UCSD-AML1 (cell line): ENCODE data around the gene ETNK2.
A peak's percentile ranks its signal among the peaks of the same experiment; 100 is the strongest.

ENCODE experiments used
- DNase-seq: peaks from one replicate; lab custom pipeline; 2025; ENCODE audit not compliant: unreplicated experiment; lab: John Stamatoyannopoulos, UW

Gene ETNK2

DNA sequence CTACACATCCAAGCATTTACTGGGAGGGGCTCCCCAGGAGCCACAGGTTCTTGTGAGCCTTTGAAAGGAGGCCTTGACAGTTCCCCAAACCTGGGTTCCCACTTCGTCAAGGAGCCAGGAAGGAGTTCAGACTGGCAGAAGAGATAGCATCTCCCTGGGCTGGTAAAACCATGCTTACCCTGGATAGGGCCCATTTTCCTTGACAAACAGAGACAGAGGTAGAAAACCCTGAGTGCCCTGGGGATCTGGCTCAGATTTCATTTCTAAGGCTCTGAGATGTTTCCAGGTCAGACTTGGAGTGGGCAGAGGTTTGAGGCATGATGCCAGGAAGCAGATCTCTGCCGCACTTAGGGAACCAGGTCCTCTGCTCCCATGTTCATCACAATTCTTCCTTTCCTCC, 2.7 kb downstream of the ETNK2 start:
- DNase-seq: no peak

DNA sequence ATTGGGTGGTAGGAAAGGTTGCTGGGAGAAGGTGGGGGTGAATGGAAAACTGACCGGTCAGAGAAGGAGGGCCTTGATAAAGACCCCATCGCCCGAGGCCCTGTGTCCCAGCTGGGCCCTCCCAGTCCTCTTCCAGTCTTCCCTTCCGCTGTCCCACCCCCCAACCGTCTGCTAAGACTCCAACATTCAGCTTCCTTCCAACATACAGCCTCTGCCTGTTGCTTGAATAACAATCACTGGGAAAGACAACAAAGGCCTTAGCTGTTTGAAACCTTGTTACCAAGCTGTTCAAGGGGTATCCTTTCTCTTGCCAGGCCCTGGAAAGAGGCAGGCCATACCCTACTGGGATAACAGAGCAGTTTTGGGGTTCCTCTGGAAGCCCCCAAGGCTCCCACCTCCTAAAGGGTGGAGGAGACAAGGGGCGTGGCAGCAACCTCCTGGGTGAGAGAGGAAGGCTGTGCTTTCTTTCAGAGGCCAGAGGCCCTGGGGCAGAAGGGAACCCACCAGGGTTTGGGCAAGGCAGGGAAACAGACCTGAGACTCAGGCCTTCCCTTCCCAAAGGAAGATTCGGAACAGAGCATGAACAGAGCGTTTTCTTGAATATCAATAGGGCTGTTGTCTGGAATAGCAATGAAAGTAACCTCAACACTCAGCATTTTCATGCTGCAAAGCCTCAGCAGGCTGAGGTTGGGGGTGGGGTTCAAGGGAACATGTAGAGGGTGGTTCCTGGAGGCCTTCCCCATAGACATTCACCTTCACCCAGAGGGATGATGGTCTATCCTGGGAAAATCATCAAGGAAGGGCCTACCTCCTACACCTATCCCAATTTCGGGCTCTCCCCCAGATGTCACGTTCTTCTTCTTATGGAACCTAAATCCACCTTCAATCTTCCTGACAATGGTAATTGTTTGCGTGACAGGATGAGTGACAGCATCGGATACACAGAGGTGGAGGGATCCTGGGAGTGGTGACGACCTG, 4.1 kb downstream of the ETNK2 start:
- no peak for DNase-seq

DNA sequence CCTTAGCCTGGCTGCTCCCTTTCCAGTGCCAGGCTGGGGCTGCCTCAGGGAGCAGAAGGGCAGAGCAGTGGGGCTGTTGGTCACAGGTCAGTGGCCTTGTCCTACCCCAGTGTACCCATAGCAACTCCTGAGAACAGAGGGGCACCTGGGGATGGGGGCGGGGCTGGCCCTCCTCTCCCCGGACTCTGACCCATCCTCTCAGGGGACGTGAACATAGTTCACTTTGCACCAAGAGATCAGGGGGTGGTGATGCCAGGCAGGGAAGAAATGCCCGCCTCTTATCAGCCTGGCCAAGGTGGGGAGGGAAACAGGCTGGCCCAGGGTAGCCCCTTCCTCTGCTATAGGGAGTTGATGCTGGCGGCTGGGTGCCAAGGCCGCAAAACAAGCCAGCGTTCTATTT, 4.9 kb downstream of the ETNK2 start:
- DNase-seq: no peak

DNA sequence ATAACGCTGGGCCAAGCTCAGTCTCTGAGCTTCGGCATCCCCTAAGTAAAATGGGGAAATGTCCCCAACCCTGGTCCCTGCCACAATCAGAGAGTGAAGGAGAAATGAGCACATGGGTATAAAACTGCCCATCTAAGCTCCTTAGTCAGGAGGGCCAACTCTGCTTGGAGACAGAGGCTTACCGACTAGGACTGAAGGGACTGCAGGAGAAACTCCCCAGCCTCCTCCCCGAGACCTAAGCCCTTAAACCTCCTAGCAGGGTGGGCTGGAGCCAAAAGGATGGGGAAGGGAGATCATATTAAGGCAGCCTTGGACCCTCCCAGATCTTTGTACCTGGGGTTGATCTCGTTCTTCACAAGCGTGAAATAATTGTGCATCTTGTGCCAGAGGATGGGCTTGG, 5.5 kb downstream of the ETNK2 start:
- DNase-seq: no peak

DNA sequence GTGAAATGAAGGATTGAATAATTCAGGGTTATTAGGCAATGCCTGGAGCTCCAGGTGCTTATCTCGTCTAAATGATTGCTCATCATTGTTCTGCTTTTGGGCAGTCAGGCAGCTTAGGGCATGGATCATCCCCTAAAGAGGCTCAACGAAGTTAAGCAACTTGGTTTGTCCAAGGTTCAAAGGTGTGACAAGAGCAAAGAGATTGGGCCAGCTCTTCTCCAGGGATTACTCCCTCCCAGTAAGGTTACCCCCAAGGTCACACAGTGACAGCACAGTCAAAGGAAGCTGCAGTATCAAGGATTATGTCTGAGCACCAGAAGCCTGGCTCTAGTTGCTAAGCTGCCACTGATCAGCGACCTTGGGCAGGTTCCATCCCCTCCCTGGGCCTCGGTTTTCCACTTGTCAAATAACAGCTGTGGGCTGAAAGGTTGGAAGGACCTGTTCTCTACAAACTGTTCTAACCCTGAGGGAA, 6.8 kb downstream of the ETNK2 start:
- no peak for DNase-seq

DNA sequence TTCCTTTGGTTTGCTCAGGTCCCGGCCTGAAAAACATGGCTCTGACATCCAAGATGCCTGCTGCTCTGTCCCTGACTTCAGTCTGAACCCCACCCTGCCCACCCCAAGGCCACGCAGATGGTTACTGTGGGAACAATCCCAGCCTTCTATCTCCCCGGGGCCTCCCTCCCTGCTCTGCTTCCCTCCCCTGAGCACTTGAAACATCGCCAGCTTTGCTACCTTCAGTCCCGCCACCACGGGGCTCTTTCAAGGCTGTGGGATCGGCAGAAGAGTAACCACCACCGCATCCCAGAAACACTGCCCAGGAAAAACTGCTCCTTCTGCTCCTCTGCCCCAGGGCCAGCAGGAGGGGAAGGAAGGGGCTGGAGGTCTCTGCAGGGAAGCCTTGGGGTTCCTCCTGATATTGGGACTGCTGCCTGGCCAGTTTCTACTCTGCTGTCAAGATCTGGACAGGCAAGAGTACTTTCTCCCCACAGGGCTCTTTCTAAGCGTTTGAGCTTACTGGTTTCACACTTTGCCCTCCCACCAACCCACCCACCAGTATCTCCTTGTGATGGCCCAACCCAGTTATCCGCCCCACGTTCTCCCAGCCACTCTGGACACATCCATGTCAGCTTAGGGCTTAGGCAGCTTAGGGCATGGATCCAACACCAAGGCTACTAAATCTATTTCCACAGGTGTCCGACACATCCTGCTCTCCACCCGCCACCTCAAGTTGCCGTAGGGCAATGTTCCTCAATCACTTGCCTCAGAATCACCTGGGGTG, 8.4 kb downstream of the ETNK2 start:
- DNase-seq: no peak

DNA sequence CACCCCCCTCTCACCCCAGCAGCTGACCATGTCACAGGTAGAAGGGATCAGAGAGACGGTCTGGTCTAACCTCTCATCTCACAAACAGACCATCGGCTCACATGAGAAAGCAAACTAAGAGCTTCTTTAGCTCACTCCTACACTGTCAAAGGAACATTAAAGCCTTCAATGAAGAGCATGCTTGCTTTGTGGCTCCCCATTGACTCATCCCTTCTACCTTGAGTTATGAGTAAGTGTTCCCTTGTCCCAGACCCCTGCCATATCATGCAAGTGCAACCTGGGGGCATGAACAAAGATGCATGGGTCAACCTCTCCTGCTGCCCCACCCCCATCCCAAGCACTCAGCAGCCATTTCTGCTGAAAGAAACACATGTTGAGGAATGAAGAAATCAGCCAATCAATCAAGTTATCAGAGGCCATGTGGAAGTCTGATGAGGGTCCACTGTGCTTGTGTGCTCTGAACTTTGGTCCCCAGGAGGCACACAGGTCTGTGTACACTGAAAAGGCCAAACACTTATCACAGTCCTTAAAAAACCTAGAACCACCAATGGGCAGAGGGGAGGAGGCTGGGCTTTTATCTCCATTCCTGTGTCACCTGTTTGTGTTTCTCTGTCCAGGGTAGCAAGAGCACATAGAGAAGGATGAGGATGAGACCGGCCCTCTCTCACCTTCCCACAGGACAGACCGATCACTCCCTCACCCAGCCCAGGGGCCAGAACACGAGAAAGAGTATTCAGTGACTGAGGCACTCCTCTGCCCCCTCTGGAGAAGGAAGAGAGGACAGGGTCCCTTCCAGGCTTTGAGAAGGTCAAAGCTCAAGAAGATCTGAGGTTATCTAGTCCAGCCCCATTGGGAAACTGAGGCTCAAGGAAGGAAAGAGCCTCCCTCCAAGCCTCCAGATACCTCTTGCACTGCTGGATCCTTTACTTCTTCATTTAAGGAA, 9.5 kb downstream of the ETNK2 start:
- DNase-seq: no peak

DNA sequence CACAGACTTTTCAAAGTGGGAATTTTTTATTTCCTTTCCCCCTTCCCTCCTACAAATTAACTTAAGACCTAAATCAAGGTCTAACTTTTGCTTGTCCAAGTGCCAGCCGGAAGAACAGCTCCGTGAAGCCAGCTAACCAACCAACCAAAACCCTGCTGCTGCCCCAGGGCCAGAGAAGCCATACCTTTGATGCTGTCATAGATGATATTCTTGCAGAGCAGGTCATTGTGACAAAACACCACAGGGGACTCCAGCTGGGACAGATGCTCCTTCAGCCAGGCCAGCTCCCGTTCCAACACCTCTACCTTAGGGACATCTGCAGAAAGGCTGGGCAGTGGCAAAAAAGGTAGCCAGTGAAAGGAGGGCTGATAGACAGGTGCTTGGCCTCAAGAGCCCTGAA, 10.7 kb downstream of the ETNK2 start:
- DNase-seq: no peak

DNA sequence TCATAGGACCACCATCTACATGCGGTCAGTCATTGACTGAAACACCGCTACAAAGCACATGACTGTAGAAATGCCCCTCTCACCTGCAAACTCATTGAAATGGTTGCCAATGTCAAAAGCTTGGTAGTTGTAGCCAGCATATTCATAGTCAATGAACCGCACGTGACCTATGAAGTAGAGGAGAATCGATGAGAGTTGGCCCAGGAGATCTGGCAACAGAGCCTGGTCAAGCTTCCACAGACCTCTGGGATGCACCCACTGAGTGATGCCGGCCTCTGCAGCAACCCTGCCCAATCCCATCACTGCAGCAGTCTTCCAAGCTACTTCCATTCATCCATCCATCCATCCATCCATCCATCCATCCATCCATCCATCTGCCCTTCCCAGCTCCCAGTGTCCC, 11.9 kb downstream of the ETNK2 start:
- DNase-seq: no peak

DNA sequence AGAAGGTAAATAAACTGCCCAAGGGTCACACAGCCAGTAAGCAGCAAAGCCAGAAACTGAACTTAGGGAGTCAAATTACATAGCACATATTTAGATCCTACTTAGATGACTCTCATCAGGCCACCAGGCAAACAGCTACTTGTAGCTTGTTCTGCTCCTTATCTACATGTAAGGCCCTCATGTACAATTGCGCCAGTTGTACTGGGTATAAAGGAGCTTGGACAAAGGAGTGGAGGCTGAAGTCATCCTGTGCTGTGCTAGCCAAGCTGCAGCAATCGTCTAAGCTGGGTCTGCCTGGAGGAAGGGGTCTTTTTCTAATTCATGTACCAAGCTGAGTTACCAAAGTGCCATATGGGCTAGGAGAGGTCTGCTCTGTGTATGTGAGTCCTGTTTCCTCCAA, 12.8 kb downstream of the ETNK2 start:
- DNase-seq: no peak

DNA sequence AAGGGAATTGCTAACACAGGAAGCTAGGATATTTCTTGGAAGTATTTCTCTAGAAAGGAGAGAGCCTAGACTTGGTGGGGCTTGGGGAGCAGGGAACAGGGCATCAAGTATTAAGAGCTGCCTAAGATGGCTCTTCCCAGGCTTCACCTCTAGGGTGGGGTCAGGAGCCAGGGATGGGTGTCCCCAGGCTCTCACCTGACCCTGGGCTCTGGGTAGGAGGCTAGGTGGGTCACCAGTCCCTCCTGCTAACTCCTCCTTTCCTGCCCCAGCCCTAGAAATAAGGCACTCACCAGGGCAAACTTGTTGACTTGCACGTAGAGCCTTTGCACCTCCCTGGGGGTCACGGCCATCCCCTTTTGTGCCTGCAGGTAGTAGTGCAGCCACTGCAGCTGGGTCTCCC, 15.0 kb downstream of the ETNK2 start:
- no peak for DNase-seq

DNA sequence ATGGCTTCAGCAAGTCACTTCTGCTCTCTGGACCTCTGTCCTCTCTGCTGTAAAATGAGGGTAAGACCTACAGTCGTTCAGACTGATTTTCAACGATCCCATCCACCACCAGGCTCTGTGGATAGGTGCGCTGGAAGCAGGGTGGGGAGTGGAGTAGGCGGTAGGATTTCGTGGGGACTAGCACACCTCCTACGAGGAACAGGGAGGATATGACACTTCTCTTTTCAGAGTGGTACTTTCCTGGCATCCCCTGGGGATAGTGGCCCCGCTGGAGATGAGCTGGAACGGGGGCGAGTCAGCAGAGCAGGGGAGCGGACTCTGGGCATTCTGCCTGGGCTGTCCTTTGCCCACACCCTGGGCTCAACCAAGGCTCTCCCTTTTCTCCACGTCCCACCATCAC, 17.7 kb downstream of the ETNK2 start:
- DNase-seq: no peak

DNA sequence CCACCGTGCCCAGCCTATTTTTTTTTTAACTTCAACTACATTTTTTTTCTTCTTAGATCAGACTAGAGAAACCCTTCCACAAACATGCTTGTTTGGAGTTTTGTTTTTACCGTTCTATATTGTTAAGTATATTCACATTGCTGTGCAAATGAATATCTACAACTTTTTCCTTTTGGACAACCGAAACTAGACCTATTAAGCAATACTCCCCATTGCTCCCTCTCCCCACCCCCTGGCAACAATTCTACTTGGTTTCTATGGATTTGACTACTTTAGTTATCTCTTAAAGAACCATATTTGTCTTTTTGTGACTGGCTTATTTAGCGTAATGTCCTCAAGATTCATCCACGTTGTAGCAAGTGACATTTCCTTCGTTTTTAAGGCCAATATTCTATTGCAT, 19.1 kb downstream of the ETNK2 start:
- no peak for DNase-seq

DNA sequence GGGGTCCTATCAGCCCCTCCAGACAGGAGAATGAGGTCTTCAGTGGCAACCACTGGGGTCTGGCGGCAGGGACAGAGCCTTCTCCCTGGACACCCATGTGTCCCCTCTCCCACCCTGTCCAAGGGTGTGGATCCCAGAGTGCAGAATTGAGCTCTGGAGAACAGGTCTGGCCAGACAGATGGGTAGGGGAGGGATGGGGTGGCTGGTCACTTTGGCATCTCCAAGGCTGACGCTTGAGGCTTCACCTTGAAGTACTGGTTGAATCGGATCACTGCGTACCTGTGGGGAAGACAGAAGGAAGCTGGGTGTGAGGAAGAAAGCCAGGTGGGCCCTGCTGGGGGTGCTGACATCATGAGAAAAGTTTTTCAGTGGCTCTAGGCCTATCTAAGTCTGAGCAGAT, 19.9 kb downstream of the ETNK2 start:
- no peak for DNase-seq

DNA sequence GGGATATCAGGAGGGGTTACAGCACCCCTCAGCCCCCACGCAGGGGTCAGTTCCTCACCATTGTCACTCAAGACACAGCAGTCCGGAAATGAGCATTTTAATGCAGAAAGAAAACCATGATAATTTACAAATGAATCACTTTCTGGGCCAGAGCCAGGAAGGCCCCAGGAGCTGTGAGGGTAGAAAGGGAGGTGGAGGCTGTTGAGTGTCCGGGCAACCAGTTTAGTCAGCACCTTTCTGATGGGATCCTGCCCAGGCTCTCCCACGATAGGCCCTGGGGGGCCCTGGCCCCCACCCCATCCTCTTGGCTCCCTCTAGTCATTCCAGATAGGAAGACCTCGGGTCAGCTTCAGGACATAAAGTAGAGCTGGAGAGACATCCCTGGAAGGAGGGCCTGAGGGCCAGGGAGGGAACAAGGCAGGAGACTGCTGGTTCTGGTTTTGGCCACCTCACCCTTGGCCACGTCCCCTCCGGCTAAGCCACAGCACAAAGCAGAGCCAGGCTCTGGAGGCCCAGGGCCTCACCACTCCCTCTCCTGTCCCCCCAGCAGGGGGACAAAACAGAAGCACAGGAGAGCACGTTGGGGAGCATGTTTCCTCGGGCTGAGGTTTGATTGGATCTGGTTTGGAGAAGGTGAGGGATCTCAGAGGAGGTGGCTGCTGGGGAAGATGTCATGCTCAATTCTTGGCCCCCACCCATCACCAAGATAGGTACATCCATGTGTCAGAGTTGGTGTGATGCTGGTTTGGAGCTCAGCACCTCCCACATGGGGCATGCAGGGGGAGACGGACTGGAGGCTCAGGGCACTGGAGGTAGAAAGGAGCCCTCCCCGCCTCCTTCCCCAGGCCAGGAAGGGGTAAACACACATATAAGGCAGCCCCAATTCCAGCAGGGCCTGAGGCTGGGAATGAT, 20.6 kb downstream of the ETNK2 start:
- no peak for DNase-seq

DNA sequence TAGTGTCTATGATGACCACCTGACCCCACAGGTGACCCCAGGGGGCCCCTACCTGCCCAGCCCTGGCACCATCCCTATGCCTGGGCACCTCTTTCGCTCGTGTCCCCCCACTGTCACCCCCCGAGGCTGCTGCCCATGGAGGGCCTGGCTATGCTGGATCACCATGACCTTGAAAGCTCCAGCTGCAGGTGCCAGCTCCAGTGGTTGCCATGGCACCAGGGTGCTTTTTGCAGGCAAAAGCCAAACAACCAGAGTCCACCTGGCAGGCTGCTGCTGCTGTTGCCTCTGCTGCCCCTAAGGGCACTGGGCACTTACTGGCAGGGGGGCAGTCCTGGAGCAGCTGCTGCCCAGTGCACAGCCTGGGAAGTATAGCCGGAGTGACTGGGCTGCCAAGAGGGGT, 21.7 kb downstream of the ETNK2 start:
- no peak for DNase-seq

DNA sequence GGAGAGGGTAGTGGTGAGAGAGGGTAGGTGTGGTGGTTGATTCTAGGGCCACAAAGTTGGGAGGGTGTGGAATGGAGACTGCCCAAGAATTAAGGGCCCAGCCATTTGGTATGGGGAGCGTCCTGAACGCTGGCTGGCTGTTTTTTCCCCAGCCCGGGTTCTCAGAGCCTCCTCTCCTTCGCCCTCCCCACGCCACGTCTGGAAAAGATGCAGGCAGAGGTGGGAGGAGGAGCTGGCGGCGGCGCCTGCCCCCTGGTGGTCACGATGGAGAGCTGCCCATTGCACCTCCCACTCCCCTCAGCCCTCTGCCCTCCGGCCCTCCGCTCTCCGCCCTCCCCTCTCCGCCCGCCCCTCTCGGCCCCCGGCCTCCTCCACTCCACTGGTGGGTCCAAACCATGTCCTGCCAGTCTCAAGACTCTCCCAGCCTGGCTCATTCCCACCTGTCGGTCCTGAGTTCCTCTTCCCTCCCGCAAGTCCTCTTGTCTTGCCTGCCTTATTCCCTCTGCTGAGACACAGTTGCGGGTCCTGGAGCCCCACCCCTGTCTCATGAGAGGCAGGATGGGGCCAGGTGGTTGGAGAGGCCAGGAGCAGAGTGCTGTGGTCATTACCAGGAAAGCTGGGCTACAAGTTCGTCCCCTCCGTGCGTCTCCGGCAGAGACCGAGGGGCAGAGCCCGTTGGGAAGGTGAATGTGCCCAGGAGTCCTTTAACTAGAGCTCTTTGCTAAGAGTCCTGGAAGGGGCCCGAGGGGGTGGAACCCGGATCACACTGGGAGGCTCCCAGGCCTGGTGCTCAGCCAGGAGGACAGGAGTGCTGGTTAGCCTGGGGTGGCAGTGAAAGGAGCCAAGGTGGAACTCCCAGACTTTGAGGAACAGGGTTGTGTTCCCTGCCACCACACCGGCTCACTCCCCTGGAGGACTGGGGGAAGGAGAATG, 22.6 kb downstream of the ETNK2 start:
- peak; percentile 64 for DNase-seq

DNA sequence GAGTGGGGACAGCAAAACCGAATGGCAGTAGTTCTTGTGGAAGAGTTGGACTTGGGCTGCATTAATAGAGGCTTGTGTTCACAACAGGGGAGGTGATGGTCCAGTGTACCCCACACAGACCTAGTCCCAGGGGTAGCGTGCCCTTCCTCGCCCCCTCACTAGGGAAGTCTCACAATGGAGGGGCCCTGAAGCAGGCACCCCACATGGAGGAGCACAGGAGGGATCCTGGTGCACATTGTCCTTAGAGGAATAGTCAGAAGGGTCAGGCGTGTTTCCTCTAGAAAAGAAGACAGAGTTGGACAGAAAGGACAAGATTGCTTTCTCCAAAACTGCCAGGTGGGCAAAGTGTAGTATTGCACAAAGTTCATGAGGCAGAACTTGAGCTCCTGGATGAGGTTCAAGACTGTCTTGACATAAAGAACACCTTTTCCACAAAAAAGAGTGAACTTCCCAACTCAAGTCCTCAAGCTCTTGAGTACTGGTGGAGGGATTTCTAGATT, 23.3 kb downstream of the ETNK2 start:
- DNase-seq: no peak
